ENCODE results near the gene RAB11FIP4. TPM values are rescaled to one million over a fixed set of nuclear protein-coding genes. Genes with fewer than 3 reads are reported as not detected.

The RAB11FIP4 gene
- total RNA-seq, 1 donor: 0.09 TPM

- no peak for DNase-seq (ENCODE audit: low read depth)
- H3K4me3 ChIP-seq (ENCODE audit: low read depth, low read length): no peak overlapping the region
- TF ChIP-seq CTCF (IDR thresholded peaks at IDR 0.05; ENCODE audit: insufficient read depth, low read length): no peak
These were observed 41.8 kb downstream of the RAB11FIP4 start for GRCh38 chr17:31433091-31433790.

- no peak for TF ChIP-seq CTCF (IDR thresholded peaks at IDR 0.05; ENCODE audit: insufficient read depth, low read length)
- no peak for DNase-seq (ENCODE audit: low read depth)
- H3K4me3 ChIP-seq (ENCODE audit: low read depth, low read length): no peak overlapping the region
These were observed 42.6 kb downstream of the RAB11FIP4 start for GRCh38 chr17:31433811-31434726.

GRCh38 chr17:31434727-31435050, 43.2 kb downstream of the RAB11FIP4 start:
- no peak for TF ChIP-seq CTCF (IDR thresholded peaks at IDR 0.05; ENCODE audit: insufficient read depth, low read length)
- no peak overlapping the region for H3K4me3 ChIP-seq (ENCODE audit: low read depth, low read length)
- DNase-seq (ENCODE audit: low read depth): no peak

GRCh38 chr17:31435581-31435980, 44.1 kb downstream of the RAB11FIP4 start:
- TF ChIP-seq CTCF (IDR thresholded peaks at IDR 0.05; ENCODE audit: insufficient read depth, low read length): no peak
- H3K4me3 ChIP-seq (ENCODE audit: low read depth, low read length): no peak overlapping the region
- DNase-seq (ENCODE audit: low read depth): no peak

- TF ChIP-seq CTCF (IDR thresholded peaks at IDR 0.05; ENCODE audit: insufficient read depth, low read length): no peak
- H3K4me3 ChIP-seq (ENCODE audit: low read depth, low read length): no peak overlapping the region
These were observed 46.4 kb downstream of the RAB11FIP4 start for GRCh38 chr17:31437720-31438400.

GRCh38 chr17:31439716-31440115, 48.2 kb downstream of the RAB11FIP4 start:
- DNase-seq (ENCODE audit: low read depth): no peak
- H3K4me3 ChIP-seq (ENCODE audit: low read depth, low read length): no peak overlapping the region
- no peak for TF ChIP-seq CTCF (IDR thresholded peaks at IDR 0.05; ENCODE audit: insufficient read depth, low read length)

More at GRCh38 chr17:31437720-31438400, 46.4 kb downstream of the RAB11FIP4 start:
- no peak for DNase-seq (ENCODE audit: low read depth)

Measured in fibroblast of the aortic adventitia (primary cell).